ENCODE data around the gene ARMCX2. TPM values are rescaled to one million over a fixed set of nuclear protein-coding genes. Genes with fewer than 3 reads are reported as not detected.

Gene ARMCX2
- total RNA-seq: 62.1 and 95.6 TPM in 2 replicates

DNA sequence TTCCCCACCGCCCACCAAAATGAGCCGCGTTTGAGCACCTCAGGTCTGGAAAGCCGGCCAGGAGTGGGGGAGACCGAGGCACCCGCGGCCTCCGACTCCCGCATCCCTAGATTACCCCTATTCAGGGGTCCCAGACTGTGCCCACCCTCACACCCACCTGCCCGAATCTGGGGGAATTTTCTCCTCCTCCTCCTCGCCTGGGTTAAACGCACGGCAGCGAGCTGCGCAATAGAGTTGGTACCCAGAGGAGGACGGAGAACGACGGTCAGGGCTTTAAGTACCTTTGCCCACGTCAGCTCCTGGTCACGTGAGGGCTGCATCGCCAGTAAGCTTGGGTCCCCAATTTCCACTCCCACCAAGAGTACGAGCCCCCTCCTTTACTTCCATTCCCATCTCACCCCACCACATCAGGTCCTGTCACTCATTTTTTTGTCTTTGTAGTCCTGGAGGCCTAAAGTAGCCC is at the start of gene ARMCX2:
Gene ARMCX2 (minus strand): TSS at position 250 of the 463 bp plus-strand sequence. CDS start 2,262 bp downstream, outside the sequence.

DNA sequence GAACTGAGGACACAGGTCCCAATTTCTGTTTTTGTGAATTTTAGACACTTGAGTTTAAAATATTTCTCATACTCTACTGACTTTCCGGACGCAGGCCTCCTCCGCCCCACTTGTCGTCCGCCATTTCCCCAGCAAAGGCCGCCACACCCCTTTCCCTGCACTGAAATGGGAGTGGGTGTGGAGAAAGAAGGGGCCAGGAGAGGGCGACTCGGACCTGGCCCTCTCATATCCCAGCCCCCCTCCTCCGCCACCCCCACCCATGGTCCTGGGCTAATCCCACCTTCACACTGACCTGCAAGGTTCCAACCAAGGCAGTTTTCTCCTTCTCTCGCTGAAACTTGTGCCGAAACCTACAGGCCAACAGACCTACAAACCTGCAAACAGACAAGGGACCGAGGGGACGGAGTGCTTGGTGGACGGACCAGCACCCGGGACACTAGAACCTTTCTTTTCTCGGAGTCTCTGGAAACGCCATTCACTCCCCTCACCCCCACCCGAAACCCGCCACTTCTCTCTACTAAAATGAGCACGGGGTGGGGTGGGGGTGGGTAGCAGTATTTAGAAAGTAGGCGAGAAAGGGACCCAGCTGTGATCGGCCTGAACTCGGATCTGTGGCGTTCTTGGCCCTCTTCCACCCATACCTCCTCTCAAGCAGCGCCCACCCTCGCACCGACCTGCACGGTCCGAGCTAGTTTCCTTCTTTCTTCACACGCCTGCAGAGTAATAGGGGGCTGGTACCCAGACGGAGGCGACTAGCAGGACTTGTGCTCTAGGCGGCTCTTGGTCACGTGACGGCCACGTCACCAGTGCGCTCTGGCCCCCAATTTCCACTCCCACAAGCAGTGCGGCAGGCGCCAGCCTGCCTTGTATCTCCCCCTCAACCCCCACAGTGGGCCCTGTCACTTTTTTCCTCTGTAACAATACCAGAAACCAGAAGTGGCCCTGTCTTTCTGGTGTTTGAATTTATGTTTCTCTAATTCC is 42.1 kb downstream of the ARMCX2 start, which contains the start of gene ARMCX6:
Gene ARMCX6 (minus strand): TSS at position 790 of the 981 bp plus-strand sequence. CDS start 1,380 bp downstream, outside the sequence.

Other genes starting within 250 kb of the ARMCX2 start
- gene ARMCX4, start 174.4 kb downstream of the ARMCX2 start, total RNA-seq: 3.7 and 4.4 TPM in 2 replicates
- gene ARMCX1, start 109.3 kb downstream of the ARMCX2 start, total RNA-seq: 64.3 and 75.3 TPM in 2 replicates
- 41.0 and 47.9 TPM in 2 replicates for gene ARMCX6, start 41.9 kb downstream of the ARMCX2 start, total RNA-seq
- gene ARMCX3, start 36.7 kb downstream of the ARMCX2 start, total RNA-seq: 96.0 and 108 TPM in 2 replicates

Measured in aortic smooth muscle cell (primary cell).